GM23248 (cell line): ENCODE measurements around the gene RPN2.

ENCODE experiments used
- EZH2 ChIP-seq: fragments of 200-600 bp; sonication (generic); IDR thresholded peaks from 2 replicates; pipeline ENCODE4 v1.6.1; 2018; ENCODE audit warnings: antibody characterized with exemption, mild to moderate bottlenecking; ENCODE audit not compliant: insufficient read depth, poor library complexity, severe bottlenecking
- EZH2phosphoT487 ChIP-seq: fragments of 200-600 bp; sonication (generic); IDR thresholded peaks from 2 replicates; pipeline ENCODE4 v1.6.1; 2018; ENCODE audit warnings: antibody characterized with exemption, moderate library complexity, mild to moderate bottlenecking, low read depth; ENCODE audit not compliant: insufficient read depth

DNA sequence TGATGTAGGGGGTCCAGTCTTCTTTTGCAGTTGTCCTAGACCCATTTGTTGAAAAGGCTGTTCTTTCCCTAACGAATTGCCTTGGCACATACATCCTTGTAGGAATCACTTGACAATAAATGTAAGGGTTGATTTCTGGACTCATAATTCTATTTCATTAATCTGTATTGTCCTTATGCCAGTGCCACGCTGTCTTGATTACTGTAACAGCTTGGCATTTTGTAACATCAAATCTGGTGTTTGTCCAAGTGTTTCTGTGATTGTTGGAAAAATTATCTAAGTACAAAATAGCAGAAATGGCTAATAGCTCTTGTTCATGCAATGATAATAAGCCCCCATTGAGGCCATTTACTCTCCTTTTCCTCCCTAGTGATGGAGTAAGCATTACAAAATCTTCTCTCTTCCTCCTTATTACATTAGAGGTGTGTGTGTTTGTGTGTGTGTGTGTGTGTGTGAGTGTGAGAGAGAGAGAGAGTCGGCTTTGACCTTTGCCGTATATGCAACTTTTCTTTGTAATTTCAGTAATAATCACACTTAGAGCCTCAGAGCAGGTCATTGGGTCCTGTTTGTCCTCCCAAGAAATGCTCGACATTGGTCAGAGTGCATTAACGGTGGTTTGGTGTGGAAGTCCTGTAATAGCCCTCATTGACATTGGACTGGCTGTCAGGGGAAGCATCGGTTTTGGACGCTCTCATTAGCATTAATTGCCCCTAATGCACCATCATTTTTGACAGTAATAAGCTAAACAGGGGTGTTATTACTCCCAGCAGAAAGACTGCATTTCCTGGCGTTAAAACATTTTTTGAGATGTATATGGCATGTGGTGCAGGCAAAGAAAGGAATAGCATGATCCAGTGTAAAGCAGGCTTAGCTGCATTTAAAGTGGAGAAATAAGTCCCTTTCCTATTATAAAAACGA, 40.9 kb downstream of the RPN2 start:
- TF ChIP-seq EZH2phosphoT487 (no peak), EZH2 (no peak)
